ENCODE data around the gene AGBL4. TPM values are rescaled to one million over a fixed set of nuclear protein-coding genes. Genes with fewer than 3 reads are reported as not detected.

The AGBL4 gene
- polyA plus RNA-seq, 3 donors = 0.05 TPM; not detected in 2

- no CpG with 5 or more reads among the region's 3 CpGs for WGBS (ENCODE audit: insufficient coverage)
- TF ChIP-seq CTCF (IDR thresholded peaks at IDR 0.05) = no peak
- H3K36me3 Mint-ChIP-seq = no peaks in the 10 kb centered on the region
These were observed 1203.3 kb downstream of the AGBL4 start for GRCh38 chr1:48820491-48820890.

GRCh38 chr1:48817505-48818114, 1206.1 kb downstream of the AGBL4 start:
- H3K4me1 ChIP-seq (ENCODE audit: control insufficient read depth in 1 of 2, insufficient read depth in 2 of 2, low read length in 2 of 2) = no peaks in the 10 kb centered on the region
- Mint-ChIP-seq H3K4me3 (no peak overlapping the region), H3K27me3 (ENCODE audit: low read depth in 3 of 3) (peaks cover 0 to 1% (median 0%) of the 10 kb centered on the region in 3 donors), H3K27ac (no peak overlapping the region), H3K36me3 (no peaks in the 10 kb centered on the region), H3K4me1 (no peaks in the 10 kb centered on the region), H3K9me3 (no peaks in the 10 kb centered on the region)
- H3K27me3 ChIP-seq (ENCODE audit: control insufficient read depth in 2 of 2, insufficient read depth in 2 of 2, low read length in 2 of 2) = no peaks in the 10 kb centered on the region
- DNase-seq = peak; percentile 2 to 30 (median 25)
- no peaks in the 10 kb centered on the region for H4K20me1 ChIP-seq (ENCODE audit: insufficient read depth, low read length)
- no peaks in the 10 kb centered on the region for H3K9me3 ChIP-seq (replicated peaks in 1 of 2; ENCODE audit: control insufficient read depth in 1 of 2, insufficient read depth in 1 of 2, low read length in 2 of 2)
- H2AFZ ChIP-seq (ENCODE audit: insufficient read depth, low read depth, low read length, poor library complexity, severe bottlenecking) = no peak overlapping the region
- H3K79me2 ChIP-seq (ENCODE audit: insufficient read depth, low read length) = no peaks in the 10 kb centered on the region
- no peak overlapping the region for H3K4me2 ChIP-seq (replicated peaks; ENCODE audit: extremely low read depth, low read length, poor library complexity, severe bottlenecking)
- H3K4me3 ChIP-seq (replicated peaks in 1 of 3; ENCODE audit: low read depth in 2 of 3, low read length in 3 of 3) = no peak overlapping the region
- intact Hi-C loops (cut with micrococcal nuclease) = loop anchor here in 1 of 2 donors (5.0 kb wide), 1 partner anchor 140 kb away; no protein-coding TSS in a partner anchor
- peak; percentile 75 for TF ChIP-seq CTCF (IDR thresholded peaks at IDR 0.05)
- WGBS (ENCODE audit: insufficient coverage) = 92% methylated on average over 3 of the region's 4 CpGs
- H3K27ac ChIP-seq (ENCODE audit: low read depth in 1 of 2, low read length in 2 of 2) = no peak overlapping the region
- no peak overlapping the region for H3K9ac ChIP-seq (ENCODE audit: insufficient read depth, low read length, poor library complexity, severe bottlenecking)
- no peaks in the 10 kb centered on the region for H3K36me3 ChIP-seq (replicated peaks in 1 of 2; ENCODE audit: control insufficient read depth in 1 of 2, insufficient read depth in 2 of 2, low read length in 2 of 2)

More at GRCh38 chr1:48820491-48820890, 1203.3 kb downstream of the AGBL4 start:
- no peaks in the 10 kb centered on the region for H3K9me3 ChIP-seq (replicated peaks in 1 of 2; ENCODE audit: control insufficient read depth in 1 of 2, insufficient read depth in 1 of 2, low read length in 2 of 2)
- H3K9ac ChIP-seq (ENCODE audit: insufficient read depth, low read length, poor library complexity, severe bottlenecking) = no peak overlapping the region
- no peaks in the 10 kb centered on the region for H3K27me3 ChIP-seq (ENCODE audit: control insufficient read depth in 2 of 2, insufficient read depth in 2 of 2, low read length in 2 of 2)
- intact Hi-C loops (cut with micrococcal nuclease) = no loop called here
- H3K4me2 ChIP-seq (replicated peaks; ENCODE audit: extremely low read depth, low read length, poor library complexity, severe bottlenecking) = no peak overlapping the region
- no peaks in the 10 kb centered on the region for H3K4me1 Mint-ChIP-seq
- H3K9me3 Mint-ChIP-seq = no peaks in the 10 kb centered on the region
- H4K20me1 ChIP-seq (ENCODE audit: insufficient read depth, low read length) = no peaks in the 10 kb centered on the region
- DNase-seq = no peak
- H3K27ac Mint-ChIP-seq = no peak overlapping the region
- H3K27ac ChIP-seq (ENCODE audit: low read depth in 1 of 2, low read length in 2 of 2) = no peak overlapping the region
- peaks cover 2 to 5% (median 3%) of the 10 kb centered on the region in 3 donors for H3K27me3 Mint-ChIP-seq (ENCODE audit: low read depth in 3 of 3)
- H3K4me3 Mint-ChIP-seq = no peak overlapping the region
- H3K36me3 ChIP-seq (replicated peaks in 1 of 2; ENCODE audit: control insufficient read depth in 1 of 2, insufficient read depth in 2 of 2, low read length in 2 of 2) = no peaks in the 10 kb centered on the region
- H3K79me2 ChIP-seq (ENCODE audit: insufficient read depth, low read length) = no peaks in the 10 kb centered on the region
- H3K4me1 ChIP-seq (ENCODE audit: control insufficient read depth in 1 of 2, insufficient read depth in 2 of 2, low read length in 2 of 2) = no peaks in the 10 kb centered on the region
- H3K4me3 ChIP-seq (replicated peaks in 1 of 3; ENCODE audit: low read depth in 2 of 3, low read length in 3 of 3) = no peak overlapping the region
- H2AFZ ChIP-seq (ENCODE audit: insufficient read depth, low read depth, low read length, poor library complexity, severe bottlenecking) = no peak overlapping the region
